Measurements from ENCODE around the gene SCP2D1.
"Not testable (repeated sequence)": the region's sequence is repeated elsewhere in the genome, so short reads cannot be mapped to it uniquely, and the experiment has no call there.

SCP2D1 gene

GRCh38 chr20:18813483-18813882 lies at the start of gene SCP2D1:
SCP2D1 (plus strand) TSS chr20:18813783; CDS start chr20:18813816, 33 bp downstream.
- TF ChIP-seq POLR2A (IDR thresholded peaks at IDR 0.05; ENCODE audit: low read length) (no peak), GATA1 (IDR thresholded peaks at IDR 0.05; ENCODE audit: low read depth, low read length) (no peak)
- DNase-seq, result no peak

- no peak for TF ChIP-seq POLR2A (IDR thresholded peaks at IDR 0.05; ENCODE audit: low read length)
- TF ChIP-seq GATA1 (IDR thresholded peaks at IDR 0.05; ENCODE audit: low read depth, low read length), result no peak
- no peak for DNase-seq
Observed at GRCh38 chr20:18767676-18768075, 45.9 kb upstream of the SCP2D1 start.

GRCh38 chr20:18773566-18773965 lies 40.0 kb upstream of the SCP2D1 start:
- TF ChIP-seq POLR2A (IDR thresholded peaks at IDR 0.05; ENCODE audit: low read length), result no peak
- TF ChIP-seq GATA1 (IDR thresholded peaks at IDR 0.05; ENCODE audit: low read depth, low read length), result no peak
- no peak for DNase-seq

- no peak for DNase-seq
- TF ChIP-seq GATA1 (IDR thresholded peaks at IDR 0.05; ENCODE audit: low read depth, low read length), result no peak
- TF ChIP-seq POLR2A (IDR thresholded peaks at IDR 0.05; ENCODE audit: low read length), result no peak
Observed at GRCh38 chr20:18774207-18774606, 39.4 kb upstream of the SCP2D1 start.

- no peak for TF ChIP-seq POLR2A (IDR thresholded peaks at IDR 0.05; ENCODE audit: low read length)
- no peak for TF ChIP-seq GATA1 (IDR thresholded peaks at IDR 0.05; ENCODE audit: low read depth, low read length)
- DNase-seq, result no peak
Observed at GRCh38 chr20:18775633-18776032, 38.0 kb upstream of the SCP2D1 start.

- TF ChIP-seq GATA1 (IDR thresholded peaks at IDR 0.05; ENCODE audit: low read depth, low read length) (no peak), POLR2A (IDR thresholded peaks at IDR 0.05; ENCODE audit: low read length) (no peak)
- no peak for DNase-seq
Observed at GRCh38 chr20:18778690-18779392, 34.7 kb upstream of the SCP2D1 start.

- DNase-seq, result no peak
- TF ChIP-seq GATA1 (IDR thresholded peaks at IDR 0.05; ENCODE audit: low read depth, low read length) (no peak), POLR2A (IDR thresholded peaks at IDR 0.05; ENCODE audit: low read length) (no peak)
Observed at GRCh38 chr20:18780385-18781130, 33.0 kb upstream of the SCP2D1 start.

- DNase-seq, result no peak
- no peak for TF ChIP-seq GATA1 (IDR thresholded peaks at IDR 0.05; ENCODE audit: low read depth, low read length)
- TF ChIP-seq POLR2A (IDR thresholded peaks at IDR 0.05; ENCODE audit: low read length), result no peak
Observed at GRCh38 chr20:18781509-18781908, 32.1 kb upstream of the SCP2D1 start.

GRCh38 chr20:18783385-18783959 lies 30.1 kb upstream of the SCP2D1 start:
- no peak for DNase-seq
- no peak for TF ChIP-seq GATA1 (IDR thresholded peaks at IDR 0.05; ENCODE audit: low read depth, low read length)
- TF ChIP-seq POLR2A (IDR thresholded peaks at IDR 0.05; ENCODE audit: low read length), result no peak

- not testable (repeated sequence) for DNase-seq
Observed at GRCh38 chr20:18787046-18787445, 26.5 kb upstream of the SCP2D1 start.

GRCh38 chr20:18788021-18788420 lies 25.6 kb upstream of the SCP2D1 start:
- TF ChIP-seq POLR2A (IDR thresholded peaks at IDR 0.05; ENCODE audit: low read length) (no peak), GATA1 (IDR thresholded peaks at IDR 0.05; ENCODE audit: low read depth, low read length) (no peak)

GRCh38 chr20:18790787-18791186 lies 22.8 kb upstream of the SCP2D1 start:
- DNase-seq, result no peak
- TF ChIP-seq POLR2A (IDR thresholded peaks at IDR 0.05; ENCODE audit: low read length) (no peak), GATA1 (IDR thresholded peaks at IDR 0.05; ENCODE audit: low read depth, low read length) (no peak)

More at GRCh38 chr20:18788021-18788420, 25.6 kb upstream of the SCP2D1 start:
- no peak for DNase-seq

GRCh38 chr20:18793625-18794427 lies 19.8 kb upstream of the SCP2D1 start:
- peak; percentile 93 to 94 for DNase-seq
- TF ChIP-seq GATA1 (IDR thresholded peaks at IDR 0.05; ENCODE audit: low read depth, low read length) (no peak), POLR2A (IDR thresholded peaks at IDR 0.05; ENCODE audit: low read length) (peak; percentile 72)

GRCh38 chr20:18794428-18794787 lies 19.2 kb upstream of the SCP2D1 start:
- TF ChIP-seq POLR2A (IDR thresholded peaks at IDR 0.05; ENCODE audit: low read length) (no peak), GATA1 (IDR thresholded peaks at IDR 0.05; ENCODE audit: low read depth, low read length) (no peak)
- DNase-seq, result no peak
